ENCODE results near the gene PDCD7. TPM values are rescaled to one million over a fixed set of nuclear protein-coding genes. Genes with fewer than 3 reads are reported as not detected.
A peak's percentile ranks its signal among the peaks of the same experiment; 100 is the strongest.

The PDCD7 gene
- total RNA-seq, 1 donor from 2014 or later, result 19.8 TPM

GRCh38 chr15:65082303-65082953 is 51.2 kb downstream of the PDCD7 start:
- TF ChIP-seq, protein P1, sequence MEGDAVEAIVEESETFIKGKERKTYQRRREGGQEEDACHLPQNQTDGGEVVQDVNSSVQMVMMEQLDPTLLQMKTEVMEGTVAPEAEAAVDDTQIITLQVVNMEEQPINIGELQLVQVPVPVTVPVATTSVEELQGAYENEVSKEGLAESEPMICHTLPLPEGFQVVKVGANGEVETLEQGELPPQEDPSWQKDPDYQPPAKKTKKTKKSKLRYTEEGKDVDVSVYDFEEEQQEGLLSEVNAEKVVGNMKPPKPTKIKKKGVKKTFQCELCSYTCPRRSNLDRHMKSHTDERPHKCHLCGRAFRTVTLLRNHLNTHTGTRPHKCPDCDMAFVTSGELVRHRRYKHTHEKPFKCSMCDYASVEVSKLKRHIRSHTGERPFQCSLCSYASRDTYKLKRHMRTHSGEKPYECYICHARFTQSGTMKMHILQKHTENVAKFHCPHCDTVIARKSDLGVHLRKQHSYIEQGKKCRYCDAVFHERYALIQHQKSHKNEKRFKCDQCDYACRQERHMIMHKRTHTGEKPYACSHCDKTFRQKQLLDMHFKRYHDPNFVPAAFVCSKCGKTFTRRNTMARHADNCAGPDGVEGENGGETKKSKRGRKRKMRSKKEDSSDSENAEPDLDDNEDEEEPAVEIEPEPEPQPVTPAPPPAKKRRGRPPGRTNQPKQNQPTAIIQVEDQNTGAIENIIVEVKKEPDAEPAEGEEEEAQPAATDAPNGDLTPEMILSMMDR (IDR thresholded peaks at IDR 0.05), result no peak
- peak; percentile 47 for DNase-seq
- peak; percentile 23 to 28 for ATAC-seq
- Histone ChIP-seq H3K27me3 (ENCODE audit: low read depth) (peaks cover 9% of the 10 kb centered on the region), H3K27ac (peak overlapping the region; percentile 36), H3K4me3 (no peak overlapping the region), H3K4me1 (peaks cover 73% of the 10 kb centered on the region), H3K9me3 (no peaks in the 10 kb centered on the region), H3K36me3 (no peaks in the 10 kb centered on the region)
- intact Hi-C loops (cut with DNase I), result no loop called here

- peak; percentile 12 for DNase-seq
- H3K27ac ChIP-seq, result peak overlapping the region; percentile 36
- TF ChIP-seq, protein P1 (IDR thresholded peaks at IDR 0.05), result no peak
- no peak for ATAC-seq
- H3K36me3 ChIP-seq, result no peaks in the 10 kb centered on the region
- peaks cover 67% of the 10 kb centered on the region for H3K4me1 ChIP-seq
- H3K9me3 ChIP-seq, result no peaks in the 10 kb centered on the region
- peaks cover 15% of the 10 kb centered on the region for H3K27me3 ChIP-seq (ENCODE audit: low read depth)
- intact Hi-C loops (cut with DNase I), result no loop called here
- no peak overlapping the region for H3K4me3 ChIP-seq
Measured at GRCh38 chr15:65081758-65082157, 51.9 kb downstream of the PDCD7 start.

- H3K4me1 ChIP-seq, result peaks cover 62% of the 10 kb centered on the region
Measured at GRCh38 chr15:65081270-65081669, 52.3 kb downstream of the PDCD7 start.

GRCh38 chr15:65079580-65079979 is 54.0 kb downstream of the PDCD7 start:
- peak; percentile 14 for DNase-seq
- TF ChIP-seq, protein P1 (IDR thresholded peaks at IDR 0.05), result no peak
- Histone ChIP-seq H3K36me3 (no peaks in the 10 kb centered on the region), H3K4me3 (no peak overlapping the region), H3K27ac (no peak overlapping the region), H3K4me1 (peaks cover 47% of the 10 kb centered on the region), H3K9me3 (no peaks in the 10 kb centered on the region), H3K27me3 (ENCODE audit: low read depth) (peaks cover 18% of the 10 kb centered on the region)
- ATAC-seq, result no peak
- intact Hi-C loops (cut with DNase I), result no loop called here

More at GRCh38 chr15:65081270-65081669, 52.3 kb downstream of the PDCD7 start:
- intact Hi-C loops (cut with DNase I), result no loop called here
- Histone ChIP-seq H3K36me3 (no peaks in the 10 kb centered on the region), H3K9me3 (no peaks in the 10 kb centered on the region), H3K27ac (peak overlapping the region; percentile 43), H3K4me3 (no peak overlapping the region), H3K27me3 (ENCODE audit: low read depth) (peaks cover 18% of the 10 kb centered on the region)
- peak; percentile 57 to 71 for ATAC-seq
- peak; percentile 44 for DNase-seq
- TF ChIP-seq, protein P1 (IDR thresholded peaks at IDR 0.05), result no peak

- Histone ChIP-seq H3K9me3 (no peaks in the 10 kb centered on the region), H3K4me1 (peaks cover 30% of the 10 kb centered on the region), H3K27me3 (ENCODE audit: low read depth) (peaks cover 18% of the 10 kb centered on the region), H3K36me3 (no peaks in the 10 kb centered on the region), H3K27ac (no peak overlapping the region), H3K4me3 (no peak overlapping the region)
- TF ChIP-seq, protein P1 (IDR thresholded peaks at IDR 0.05), result peak; percentile 62
- intact Hi-C loops (cut with DNase I), result no loop called here
- DNase-seq (peak; percentile 77), ATAC-seq (peak; percentile 72 to 81)
Measured at GRCh38 chr15:65077981-65078352, 55.6 kb downstream of the PDCD7 start.

Data from lower lobe of right lung (tissue), 2 donors.